Astrocyte (in vitro differentiated cells and primary cell): ENCODE data around the gene SNED1.

Source experiments
- EZH2 ChIP-seq: IDR thresholded peaks from 2 replicates; pipeline ENCODE4 v1.6.1; 2012; ENCODE audit warnings: mild to moderate bottlenecking, low read length, inconsistent platforms; ENCODE audit not compliant: insufficient read depth
- TF ChIP-seq, protein P1 (sequence below): IDR thresholded peaks from 2 replicates; pipeline ENCODE4 v1.5.1; 2011; ENCODE audit warnings: low read depth, mild to moderate bottlenecking, inconsistent platforms, low read length, moderate library complexity; ENCODE audit not compliant: insufficient read depth

GRCh38 chr2:241015439-241015838 lies 17.0 kb downstream of the SNED1 start:
- TF ChIP-seq, protein P1, sequence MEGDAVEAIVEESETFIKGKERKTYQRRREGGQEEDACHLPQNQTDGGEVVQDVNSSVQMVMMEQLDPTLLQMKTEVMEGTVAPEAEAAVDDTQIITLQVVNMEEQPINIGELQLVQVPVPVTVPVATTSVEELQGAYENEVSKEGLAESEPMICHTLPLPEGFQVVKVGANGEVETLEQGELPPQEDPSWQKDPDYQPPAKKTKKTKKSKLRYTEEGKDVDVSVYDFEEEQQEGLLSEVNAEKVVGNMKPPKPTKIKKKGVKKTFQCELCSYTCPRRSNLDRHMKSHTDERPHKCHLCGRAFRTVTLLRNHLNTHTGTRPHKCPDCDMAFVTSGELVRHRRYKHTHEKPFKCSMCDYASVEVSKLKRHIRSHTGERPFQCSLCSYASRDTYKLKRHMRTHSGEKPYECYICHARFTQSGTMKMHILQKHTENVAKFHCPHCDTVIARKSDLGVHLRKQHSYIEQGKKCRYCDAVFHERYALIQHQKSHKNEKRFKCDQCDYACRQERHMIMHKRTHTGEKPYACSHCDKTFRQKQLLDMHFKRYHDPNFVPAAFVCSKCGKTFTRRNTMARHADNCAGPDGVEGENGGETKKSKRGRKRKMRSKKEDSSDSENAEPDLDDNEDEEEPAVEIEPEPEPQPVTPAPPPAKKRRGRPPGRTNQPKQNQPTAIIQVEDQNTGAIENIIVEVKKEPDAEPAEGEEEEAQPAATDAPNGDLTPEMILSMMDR = no peak
- no peak for TF ChIP-seq EZH2
